Large intestine (tissue), 3 donors: ENCODE measurements around the gene HPSE2. TPM values are rescaled to one million over a fixed set of nuclear protein-coding genes. Genes with fewer than 3 reads are reported as not detected.
"Not testable (repeated sequence)": the region's sequence is repeated elsewhere in the genome, so short reads cannot be mapped to it uniquely, and the experiment has no call there.

Experiments
- DNase-seq, 2 donors: peaks; one replicate each; pipeline versions ENCODE4 v3.0.0 to v3.0.0-alpha.2; 2013
- H3K27ac ChIP-seq: one replicate; pipeline ENCODE4 v1.5.1; 2013; ENCODE audit warnings: low read length
- H3K27me3 ChIP-seq: 2 replicates; pipeline ENCODE4 v1.6.1; 2013; ENCODE audit warnings: low read length; ENCODE audit not compliant: control insufficient read depth, insufficient read depth
- H3K36me3 ChIP-seq: 2 replicates; pipeline ENCODE4 v1.6.1; 2013; ENCODE audit warnings: low read length; ENCODE audit not compliant: control insufficient read depth, insufficient read depth
- H3K4me1 ChIP-seq: one replicate; pipeline ENCODE4 v1.6.1; 2013; ENCODE audit warnings: low read length; ENCODE audit not compliant: control insufficient read depth, insufficient read depth
- H3K4me3 ChIP-seq: one replicate; pipeline ENCODE4 v1.5.1; 2013; ENCODE audit warnings: low read length
- H3K9me3 ChIP-seq: one replicate; pipeline ENCODE4 v1.6.1; 2013; ENCODE audit warnings: mild to moderate bottlenecking, low read depth, low read length, moderate library complexity; ENCODE audit not compliant: control insufficient read depth
- WGBS: methylation state at CpG from one replicate; pipeline ENCODE4 v1.1.5; 2013; ENCODE audit warnings: low lambda C conversion rate; ENCODE audit not compliant: insufficient coverage; 5-methylcytosine and 5-hydroxymethylcytosine counted together
- polyA plus RNA-seq: library from polyadenylated mRNA; unstranded; fragments of 120-200 nt; gene quantifications from one replicate; pipeline ENCODE4 v1.2.1, GENCODE V29; 2013

Gene HPSE2
- polyA plus RNA-seq, 1 donor, result 6.9 TPM

- no peaks in the 10 kb centered on the region for H3K9me3 ChIP-seq
- no peak overlapping the region for H3K4me3 ChIP-seq
- DNase-seq, result no peak
- H3K27me3 ChIP-seq, result no peaks in the 10 kb centered on the region
- H3K4me1 ChIP-seq, result no peaks in the 10 kb centered on the region
- H3K36me3 ChIP-seq, result no peaks in the 10 kb centered on the region
- no peak overlapping the region for H3K27ac ChIP-seq
- 11% methylated on average over 1 of the region's 7 CpGs for WGBS
Observed at GRCh38 chr10:98555021-98555619, 680.5 kb downstream of the HPSE2 start.

GRCh38 chr10:98541561-98541960 lies 694.1 kb downstream of the HPSE2 start:
- H3K27ac ChIP-seq, H3K4me1 ChIP-seq, DNase-seq, H3K4me3 ChIP-seq, H3K36me3 ChIP-seq, H3K27me3 ChIP-seq, H3K9me3 ChIP-seq: not testable (repeated sequence)
- no CpG with 5 or more reads among the region's 7 CpGs for WGBS

DNA sequence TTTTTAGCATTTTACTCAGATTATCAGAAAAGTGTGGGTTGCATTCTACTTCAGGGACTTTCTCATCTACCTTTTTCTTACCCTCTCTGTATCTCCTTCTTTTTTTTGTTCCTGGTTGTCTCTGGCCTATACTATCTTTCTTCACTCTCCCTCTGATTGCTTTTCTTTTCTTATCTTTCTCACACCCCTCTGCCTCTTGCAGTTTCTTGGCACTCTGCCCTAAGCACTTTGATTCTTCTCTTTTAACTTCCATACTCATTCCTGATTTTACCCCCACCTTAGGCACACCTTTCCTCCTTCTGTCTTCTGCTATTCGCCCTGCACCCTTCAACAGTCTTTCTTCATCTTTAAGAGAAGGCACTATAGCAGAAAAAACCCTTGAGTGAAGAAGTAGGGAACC lies 696.1 kb downstream of the HPSE2 start:
- H3K4me3 ChIP-seq, result no peak overlapping the region
- no peaks in the 10 kb centered on the region for H3K9me3 ChIP-seq
- H3K27ac ChIP-seq, result no peak overlapping the region
- DNase-seq, result no peak
- no peaks in the 10 kb centered on the region for H3K4me1 ChIP-seq
- WGBS, result no CpG with 5 or more reads among the region's 1 CpG
- H3K36me3 ChIP-seq, result no peaks in the 10 kb centered on the region
- no peaks in the 10 kb centered on the region for H3K27me3 ChIP-seq

GRCh38 chr10:98538472-98538871 lies 697.2 kb downstream of the HPSE2 start:
- Histone ChIP-seq H3K27me3 (no peaks in the 10 kb centered on the region), H3K4me3 (no peak overlapping the region), H3K36me3 (no peaks in the 10 kb centered on the region), H3K4me1 (no peaks in the 10 kb centered on the region), H3K9me3 (no peaks in the 10 kb centered on the region), H3K27ac (no peak overlapping the region)
- no peak for DNase-seq

GRCh38 chr10:98536551-98536950 lies 699.1 kb downstream of the HPSE2 start:
- Histone ChIP-seq H3K27ac (no peak overlapping the region), H3K27me3 (no peaks in the 10 kb centered on the region), H3K9me3 (no peaks in the 10 kb centered on the region), H3K36me3 (no peaks in the 10 kb centered on the region), H3K4me3 (no peak overlapping the region), H3K4me1 (no peaks in the 10 kb centered on the region)
- no peak for DNase-seq
- WGBS, result 100% methylated on average over 1 of the region's 3 CpGs

DNA sequence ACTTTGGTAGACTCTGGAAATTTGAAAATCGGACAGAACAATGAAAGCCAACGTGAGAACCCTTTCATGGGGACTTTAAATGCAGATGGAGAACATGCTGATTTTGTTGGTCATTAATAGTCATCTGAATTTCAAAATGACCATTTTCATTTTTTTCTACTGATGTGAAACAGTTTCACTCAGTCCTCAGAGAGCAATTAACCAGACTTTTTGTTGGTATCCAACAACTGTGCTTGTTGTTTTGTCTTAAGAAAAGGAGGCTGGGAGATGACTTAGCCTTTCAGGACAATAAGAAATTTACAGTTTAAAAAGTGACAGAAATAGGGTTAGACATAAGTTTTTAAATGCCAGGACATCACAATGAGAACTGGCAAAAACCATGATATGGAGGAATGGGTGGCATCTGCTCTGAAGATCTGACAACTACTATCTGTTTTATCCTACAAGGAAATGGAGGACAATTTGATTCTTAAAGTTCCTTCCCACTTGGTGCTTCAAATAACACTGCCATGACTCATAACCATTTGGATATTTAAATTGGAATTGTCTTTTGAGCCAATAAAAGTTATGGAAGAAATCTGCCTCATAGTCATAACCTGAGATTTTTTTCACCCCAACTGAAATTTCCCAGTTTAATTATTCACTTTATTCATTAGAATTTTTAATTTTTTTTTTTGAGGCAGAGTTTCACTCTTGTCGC lies 701.8 kb downstream of the HPSE2 start:
- Histone ChIP-seq H3K27ac (no peak overlapping the region), H3K9me3 (no peaks in the 10 kb centered on the region), H3K4me1 (no peaks in the 10 kb centered on the region), H3K27me3 (no peaks in the 10 kb centered on the region), H3K4me3 (no peak overlapping the region), H3K36me3 (no peaks in the 10 kb centered on the region)
- no peak for DNase-seq
- WGBS, result 100% methylated on average over 2 of the region's 3 CpGs

GRCh38 chr10:98533241-98533640 lies 702.4 kb downstream of the HPSE2 start:
- no peak overlapping the region for H3K27ac ChIP-seq
- H3K9me3 ChIP-seq, result no peaks in the 10 kb centered on the region
- H3K4me1 ChIP-seq, result no peaks in the 10 kb centered on the region
- H3K4me3 ChIP-seq, result no peak overlapping the region
- WGBS, result 100% methylated on average over 1 of the region's 3 CpGs
- H3K36me3 ChIP-seq, result no peaks in the 10 kb centered on the region
- H3K27me3 ChIP-seq, result peaks cover 3% of the 10 kb centered on the region
- DNase-seq, result no peak

DNA sequence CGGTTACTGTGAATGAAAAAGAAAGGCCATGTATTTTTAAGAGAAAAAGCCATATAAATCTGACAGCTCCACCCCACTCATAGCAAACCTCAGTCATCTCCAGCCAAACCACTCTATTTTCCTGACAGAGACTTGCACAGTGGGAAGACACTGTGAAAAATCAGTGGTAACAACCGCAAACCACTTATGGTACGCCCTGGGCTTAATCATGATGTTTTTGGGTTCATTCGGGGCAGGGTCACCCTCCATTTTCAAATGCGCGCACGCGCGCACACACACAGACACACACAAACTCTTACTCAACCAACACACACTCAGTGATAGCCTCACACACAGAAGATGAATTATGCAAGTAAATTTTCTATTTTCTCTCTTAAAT lies 706.9 kb downstream of the HPSE2 start:
- H3K36me3 ChIP-seq, result no peaks in the 10 kb centered on the region
- no peak overlapping the region for H3K4me3 ChIP-seq
- peaks cover 3% of the 10 kb centered on the region for H3K27me3 ChIP-seq
- H3K27ac ChIP-seq, result no peak overlapping the region
- no peaks in the 10 kb centered on the region for H3K4me1 ChIP-seq
- WGBS, result no CpG with 5 or more reads among the region's 9 CpGs
- DNase-seq, result no peak
- H3K9me3 ChIP-seq, result no peaks in the 10 kb centered on the region

GRCh38 chr10:98528166-98528804 lies 707.4 kb downstream of the HPSE2 start:
- peaks cover 3% of the 10 kb centered on the region for H3K27me3 ChIP-seq
- no peaks in the 10 kb centered on the region for H3K36me3 ChIP-seq
- 83% methylated on average over 1 of the region's 8 CpGs for WGBS
- peak in 1 of 2 donors; percentile 10 for DNase-seq
- no peaks in the 10 kb centered on the region for H3K4me1 ChIP-seq
- no peaks in the 10 kb centered on the region for H3K9me3 ChIP-seq
- no peak overlapping the region for H3K27ac ChIP-seq
- H3K4me3 ChIP-seq, result no peak overlapping the region

DNA sequence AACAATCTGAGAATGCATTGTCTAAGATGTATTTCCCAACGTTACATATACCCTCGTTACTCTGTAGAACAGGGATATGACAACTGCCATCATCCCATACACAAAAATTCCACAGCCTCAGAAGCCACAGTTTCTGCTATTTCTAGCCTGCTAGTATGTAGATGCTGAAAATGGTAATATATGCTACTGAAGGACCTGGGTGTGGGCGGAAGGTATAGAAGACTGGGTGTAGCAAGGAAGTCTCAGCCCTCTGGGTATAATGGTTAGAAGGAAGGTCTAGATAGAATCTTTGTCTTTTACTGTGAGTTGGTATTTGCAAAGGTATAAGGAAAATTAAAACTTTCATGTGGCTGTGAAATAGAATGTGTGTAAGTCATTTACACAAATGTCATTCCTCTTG lies 709.7 kb downstream of the HPSE2 start:
- H3K27ac ChIP-seq, result no peak overlapping the region
- peaks cover 3% of the 10 kb centered on the region for H3K27me3 ChIP-seq
- no peak overlapping the region for H3K4me3 ChIP-seq
- WGBS, result no CpG with 5 or more reads among the region's 3 CpGs
- DNase-seq, result no peak
- H3K4me1 ChIP-seq, result no peaks in the 10 kb centered on the region
- H3K36me3 ChIP-seq, result no peaks in the 10 kb centered on the region
- H3K9me3 ChIP-seq, result no peaks in the 10 kb centered on the region

DNA sequence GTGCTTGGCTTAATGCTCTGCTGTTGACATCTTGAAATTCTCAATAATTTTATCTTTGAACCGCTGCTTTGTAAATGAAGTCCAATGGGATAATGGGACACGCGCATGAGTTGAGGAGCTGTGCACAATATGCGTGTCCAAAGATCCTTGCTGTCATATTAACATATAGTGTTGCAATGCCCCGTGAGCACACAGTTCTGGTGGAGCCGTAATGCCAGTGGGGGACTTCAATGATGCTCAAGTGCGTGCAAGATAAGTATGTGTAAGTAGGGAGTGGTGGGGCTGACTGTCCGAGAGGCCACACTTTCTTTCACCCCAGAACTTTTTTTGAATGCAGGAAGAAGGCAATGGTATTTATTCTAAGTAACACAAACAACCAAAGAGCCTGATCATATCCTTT lies 711.5 kb downstream of the HPSE2 start:
- Histone ChIP-seq H3K9me3 (no peaks in the 10 kb centered on the region), H3K4me3 (no peak overlapping the region), H3K4me1 (no peaks in the 10 kb centered on the region), H3K36me3 (no peaks in the 10 kb centered on the region), H3K27ac (no peak overlapping the region), H3K27me3 (peaks cover 3% of the 10 kb centered on the region)
- no peak for DNase-seq
- 100% methylated on average over 1 of the region's 8 CpGs for WGBS
